Neural progenitor cell (in vitro differentiated cells): ENCODE data around the gene RNU4-1. TPM values are rescaled to one million over a fixed set of nuclear protein-coding genes. Genes with fewer than 3 reads are reported as not detected.
"Not testable (repeated sequence)": the region's sequence is repeated elsewhere in the genome, so short reads cannot be mapped to it uniquely, and the experiment has no call there.

Source experiments
- DNase-seq: peaks from one replicate; pipeline ENCODE4 v3.0.0-alpha.2; 2016; ENCODE audit warnings: low spot score
- H2AFZ ChIP-seq: fragments of 200-600 bp; sonication (generic); replicated peaks from 2 replicates; pipeline ENCODE4 v1.6.1; 2016; ENCODE audit warnings: antibody characterized with exemption
- H3F3A ChIP-seq: fragments of 200-600 bp; sonication (generic); 2 replicates; pipeline ENCODE4 v1.6.1; 2016; ENCODE audit warnings: antibody characterized with exemption, low read depth
- H3K27ac ChIP-seq: fragments of 200-600 bp; sonication (generic); 2 replicates; pipeline ENCODE4 v1.5.1; 2016; ENCODE audit warnings: mild to moderate bottlenecking
- H3K27me3 ChIP-seq: fragments of 200-600 bp; sonication (generic); 2 replicates; pipeline ENCODE4 v1.6.1; 2016; ENCODE audit warnings: mild to moderate bottlenecking, moderate library complexity
- H3K36me3 ChIP-seq: fragments of 200-600 bp; sonication (generic); 2 replicates; pipeline ENCODE4 v1.5.1; 2016
- H3K4me1 ChIP-seq: fragments of 200-600 bp; sonication (generic); 2 replicates; pipeline ENCODE4 v1.6.1; 2016; ENCODE audit warnings: mixed run types
- H3K4me2 ChIP-seq: fragments of 200-600 bp; sonication (generic); 2 replicates; pipeline ENCODE4 v1.6.1; 2016
- H3K4me3 ChIP-seq: fragments of 200-600 bp; sonication (generic); 2 replicates; pipeline ENCODE4 v1.5.1; 2016
- H3K79me2 ChIP-seq: fragments of 200-600 bp; sonication (generic); 2 replicates; pipeline ENCODE4 v1.6.1; 2016; ENCODE audit warnings: low read depth
- H3K9ac ChIP-seq: fragments of 200-600 bp; sonication (generic); 2 replicates; pipeline ENCODE4 v1.6.1; 2016
- H3K9me3 ChIP-seq: fragments of 200-600 bp; sonication (generic); 2 replicates; pipeline ENCODE4 v1.5.1; 2016; ENCODE audit warnings: low read depth
- H4K20me1 ChIP-seq: fragments of 200-600 bp; sonication (generic); 2 replicates; pipeline ENCODE4 v1.6.1; 2016; ENCODE audit warnings: low read depth
- H3K27ac Mint-ChIP-seq: 3 replicates; pipeline ENCODE4 v1.8.0; 2021; ENCODE audit warnings: mixed read lengths
- H3K27me3 Mint-ChIP-seq: 2 replicates; pipeline ENCODE4 v1.8.0; 2022; ENCODE audit warnings: low read depth, mild to moderate bottlenecking, inconsistent platforms, moderate library complexity, mixed read lengths; ENCODE audit not compliant: insufficient read depth
- H3K36me3 Mint-ChIP-seq: 3 replicates; pipeline ENCODE4 v1.8.0; 2021; ENCODE audit warnings: mixed read lengths
- H3K4me1 Mint-ChIP-seq: 3 replicates; pipeline ENCODE4 v1.8.0; 2021; ENCODE audit warnings: mixed read lengths
- H3K4me3 Mint-ChIP-seq: 3 replicates; pipeline ENCODE4 v1.8.0; 2021; ENCODE audit warnings: mild to moderate bottlenecking, moderate library complexity, mixed read lengths
- H3K9me3 Mint-ChIP-seq: 3 replicates; pipeline ENCODE4 v1.8.0; 2020; ENCODE audit warnings: mixed read lengths
- EZH2 ChIP-seq: fragments of 200-600 bp; sonication (generic); IDR thresholded peaks from 2 replicates; pipeline ENCODE4 v1.6.1; 2017; ENCODE audit warnings: antibody characterized with exemption, mild to moderate bottlenecking, moderate library complexity
- EZH2phosphoT487 ChIP-seq: fragments of 200-600 bp; sonication (generic); IDR thresholded peaks from 2 replicates; pipeline ENCODE4 v1.6.1; 2017; ENCODE audit warnings: antibody characterized with exemption
- total RNA-seq: library from RNA; depleted of rRNA; stranded (reverse); fragments of >200 nt; gene quantifications from 2 replicates; pipeline ENCODE4 v1.2.3, GENCODE V29; 2015; ENCODE audit warnings: low replicate concordance
- TF ChIP-seq, protein P1 (sequence below): fragments of 200-600 bp; sonication (generic); IDR thresholded peaks from 2 replicates; pipeline ENCODE4 v1.5.1; 2017; ENCODE audit warnings: antibody characterized with exemption, mild to moderate bottlenecking

The RNU4-1 gene
- total RNA-seq, 1 donor from 2014 or later, result under 0.01 TPM

GRCh38 chr12:120257041-120257821, 35.8 kb downstream of the RNU4-1 start:
- Histone ChIP-seq H3K27ac (no peak overlapping the region), H3F3A (peaks cover 3% of the 10 kb centered on the region), H3K27me3 (no peaks in the 10 kb centered on the region), H3K9me3 (no peaks in the 10 kb centered on the region), H4K20me1 (peaks cover 44% of the 10 kb centered on the region), H3K79me2 (peaks cover 73% of the 10 kb centered on the region), H3K4me3 (no peak overlapping the region), H3K4me2 (no peak overlapping the region), H2AFZ (no peak overlapping the region), H3K9ac (no peak overlapping the region), H3K36me3 (no peaks in the 10 kb centered on the region), H3K4me1 (no peaks in the 10 kb centered on the region)
- Mint-ChIP-seq H3K27me3 (peaks cover 3% of the 10 kb centered on the region), H3K36me3 (peaks cover 8% of the 10 kb centered on the region), H3K27ac (peak overlapping the region; percentile 54), H3K9me3 (no peaks in the 10 kb centered on the region), H3K4me3 (no peak overlapping the region), H3K4me1 (peaks cover 10% of the 10 kb centered on the region)
- DNase-seq, result no peak
- no peak for TF ChIP-seq EZH2phosphoT487
- TF ChIP-seq EZH2, result no peak
- TF ChIP-seq, protein P1, sequence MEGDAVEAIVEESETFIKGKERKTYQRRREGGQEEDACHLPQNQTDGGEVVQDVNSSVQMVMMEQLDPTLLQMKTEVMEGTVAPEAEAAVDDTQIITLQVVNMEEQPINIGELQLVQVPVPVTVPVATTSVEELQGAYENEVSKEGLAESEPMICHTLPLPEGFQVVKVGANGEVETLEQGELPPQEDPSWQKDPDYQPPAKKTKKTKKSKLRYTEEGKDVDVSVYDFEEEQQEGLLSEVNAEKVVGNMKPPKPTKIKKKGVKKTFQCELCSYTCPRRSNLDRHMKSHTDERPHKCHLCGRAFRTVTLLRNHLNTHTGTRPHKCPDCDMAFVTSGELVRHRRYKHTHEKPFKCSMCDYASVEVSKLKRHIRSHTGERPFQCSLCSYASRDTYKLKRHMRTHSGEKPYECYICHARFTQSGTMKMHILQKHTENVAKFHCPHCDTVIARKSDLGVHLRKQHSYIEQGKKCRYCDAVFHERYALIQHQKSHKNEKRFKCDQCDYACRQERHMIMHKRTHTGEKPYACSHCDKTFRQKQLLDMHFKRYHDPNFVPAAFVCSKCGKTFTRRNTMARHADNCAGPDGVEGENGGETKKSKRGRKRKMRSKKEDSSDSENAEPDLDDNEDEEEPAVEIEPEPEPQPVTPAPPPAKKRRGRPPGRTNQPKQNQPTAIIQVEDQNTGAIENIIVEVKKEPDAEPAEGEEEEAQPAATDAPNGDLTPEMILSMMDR, result no peak

DNA sequence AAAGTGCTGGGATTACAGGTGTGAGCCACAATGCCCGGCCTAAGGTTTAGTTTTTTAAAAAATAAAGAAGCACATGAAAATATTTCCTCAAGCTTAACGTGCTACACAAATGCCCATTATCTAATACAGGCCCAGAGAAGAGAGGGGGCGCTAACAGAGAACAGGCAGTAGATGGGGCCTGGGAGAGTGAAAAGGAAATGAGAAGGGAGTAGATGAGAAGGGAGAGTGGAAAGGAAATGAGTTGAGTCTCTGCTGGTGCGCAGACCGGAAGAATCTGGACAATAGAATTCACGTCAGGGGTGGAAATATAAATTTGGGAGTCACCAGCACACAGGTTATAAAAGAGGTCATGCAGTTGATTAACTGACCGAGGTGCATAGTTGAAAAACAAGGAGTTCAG, 38.2 kb downstream of the RNU4-1 start:
- peaks cover 11% of the 10 kb centered on the region for H3K36me3 Mint-ChIP-seq
- H3K4me1 ChIP-seq, result no peaks in the 10 kb centered on the region
- DNase-seq, result no peak
- H3K4me3 ChIP-seq, result no peak overlapping the region
- no peak overlapping the region for H3K27ac Mint-ChIP-seq
- H3K36me3 ChIP-seq, result no peaks in the 10 kb centered on the region
- no peak overlapping the region for H2AFZ ChIP-seq
- no peak for TF ChIP-seq EZH2phosphoT487
- TF ChIP-seq, protein P1, result peak; percentile 13
- TF ChIP-seq EZH2, result no peak
- no peak overlapping the region for H3K9ac ChIP-seq
- no peaks in the 10 kb centered on the region for H3K27me3 ChIP-seq
- no peak overlapping the region for H3K27ac ChIP-seq
- H3K9me3 ChIP-seq, result no peaks in the 10 kb centered on the region
- H3K79me2 ChIP-seq, result peaks cover 71% of the 10 kb centered on the region
- no peaks in the 10 kb centered on the region for H3K9me3 Mint-ChIP-seq
- H3K4me2 ChIP-seq, result no peak overlapping the region
- peaks cover 38% of the 10 kb centered on the region for H4K20me1 ChIP-seq
- peaks cover 3% of the 10 kb centered on the region for H3F3A ChIP-seq
- no peak overlapping the region for H3K4me3 Mint-ChIP-seq
- H3K4me1 Mint-ChIP-seq, result peaks cover 10% of the 10 kb centered on the region
- H3K27me3 Mint-ChIP-seq, result peaks cover 3% of the 10 kb centered on the region

DNA sequence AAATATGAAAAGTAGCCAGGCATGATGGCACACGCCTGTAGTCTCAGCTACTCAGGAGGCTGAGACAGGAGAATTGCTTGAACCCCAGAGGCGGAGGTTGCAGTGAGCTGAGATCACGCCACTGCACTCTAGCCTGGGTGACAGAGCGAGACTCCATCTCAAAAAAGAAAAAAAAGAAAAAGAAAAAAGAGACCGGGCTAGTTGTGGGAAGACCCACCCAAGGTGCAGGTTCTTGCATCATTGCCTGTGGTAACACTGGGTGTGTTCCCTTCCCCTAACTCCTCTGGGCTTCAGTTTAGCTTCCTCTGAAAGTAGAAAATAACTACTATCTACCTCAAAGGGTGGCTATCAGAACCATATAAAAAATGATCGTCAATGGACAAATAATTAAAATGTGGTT, 39.7 kb downstream of the RNU4-1 start:
- not testable (repeated sequence) for H3K9ac ChIP-seq, H3K27ac Mint-ChIP-seq, H3K27me3 ChIP-seq, H3K4me1 ChIP-seq, H3K9me3 Mint-ChIP-seq, H3F3A ChIP-seq, H3K36me3 ChIP-seq, H3K4me3 ChIP-seq, H2AFZ ChIP-seq, H3K4me3 Mint-ChIP-seq, H3K4me2 ChIP-seq, H3K27me3 Mint-ChIP-seq, H3K27ac ChIP-seq, DNase-seq, H3K9me3 ChIP-seq
- peaks cover 42% of the 10 kb centered on the region for H4K20me1 ChIP-seq
- H3K79me2 ChIP-seq, result peaks cover 63% of the 10 kb centered on the region
- Mint-ChIP-seq H3K4me1 (peaks cover 17% of the 10 kb centered on the region), H3K36me3 (peaks cover 12% of the 10 kb centered on the region)
